ENCODE data around the gene GRID2.

The GRID2 gene

DNA sequence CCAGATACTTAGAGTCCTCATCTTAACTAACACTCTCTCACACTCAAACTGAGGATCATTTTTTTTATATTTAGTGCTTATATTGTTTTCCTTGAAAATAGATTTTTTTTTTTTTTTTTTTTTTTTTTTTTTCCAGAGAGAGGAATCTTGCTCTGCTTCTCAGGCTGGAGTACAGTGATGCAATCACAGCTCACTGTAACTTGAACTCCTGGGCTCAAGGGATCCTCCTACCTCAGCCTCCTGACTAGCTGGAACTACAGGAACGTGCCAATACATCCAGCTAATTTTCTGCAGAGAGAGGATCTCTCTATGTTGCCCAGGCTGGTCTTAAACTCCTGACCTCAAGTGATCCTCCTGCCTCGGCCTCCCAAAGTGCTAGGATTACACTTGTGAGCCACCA is 874.5 kb downstream of the GRID2 start:
- in situ Hi-C loops (cut with MboI; ENCODE audit: low sequenced_read_pairs): no loop called here

DNA sequence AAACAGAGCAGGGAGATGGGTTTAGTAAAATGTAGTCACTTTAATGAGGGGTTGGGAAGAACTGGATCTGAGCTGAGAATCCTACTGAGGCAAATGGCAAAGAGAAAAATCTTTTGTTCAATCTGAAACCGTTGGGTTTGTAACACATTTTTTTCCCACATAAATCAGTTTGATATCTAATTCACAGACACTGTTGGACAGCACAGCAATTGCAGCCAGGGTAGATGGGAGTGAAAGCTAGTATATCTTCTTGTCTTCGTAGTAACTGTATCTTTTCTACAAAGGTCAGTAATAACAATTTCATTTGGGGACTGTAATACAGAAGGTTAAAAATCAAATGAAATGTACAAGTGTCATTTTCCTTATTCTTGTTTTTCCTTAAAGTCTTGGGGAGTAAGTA is 875.3 kb downstream of the GRID2 start:
- in situ Hi-C loops (cut with MboI; ENCODE audit: low sequenced_read_pairs): no loop called here

DNA sequence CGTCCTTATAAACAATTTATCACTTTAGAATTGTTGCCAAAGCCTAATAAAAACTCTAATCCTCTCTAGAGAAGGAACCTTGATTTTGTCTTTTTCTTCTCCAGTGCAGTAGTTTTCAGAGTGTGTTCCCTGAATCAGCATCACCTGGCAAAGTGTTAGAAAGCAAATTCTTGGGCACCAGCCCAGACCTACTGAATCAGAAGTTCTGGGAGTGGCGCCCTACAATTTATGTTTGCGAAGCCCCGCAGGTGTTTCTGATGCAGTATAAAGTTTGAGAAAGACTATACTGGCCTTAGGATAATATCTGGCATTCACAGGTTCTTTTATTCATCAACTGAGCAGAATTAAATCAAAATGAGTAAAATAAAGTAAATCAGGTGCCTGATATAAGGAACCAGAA is 879.0 kb downstream of the GRID2 start:
- in situ Hi-C loops (cut with MboI; ENCODE audit: low sequenced_read_pairs): no loop called here

DNA sequence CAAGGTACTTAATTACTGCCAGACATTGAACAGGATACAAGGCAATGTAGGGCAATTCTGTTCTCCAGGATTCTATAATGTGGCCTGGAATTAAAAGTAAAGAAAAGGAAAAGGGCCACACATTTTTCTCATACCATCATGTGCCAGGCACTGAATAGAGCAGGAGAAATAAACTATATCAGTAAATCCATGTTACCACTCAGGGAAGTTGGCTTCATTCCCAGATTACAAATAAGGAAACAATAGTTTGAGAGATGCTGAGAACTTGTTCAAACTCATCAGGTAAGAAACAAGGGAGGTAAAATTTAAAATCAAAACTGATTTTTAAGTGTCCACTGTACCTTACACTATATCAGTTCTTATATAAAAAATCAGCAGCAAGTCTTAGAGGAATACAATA is 879.8 kb downstream of the GRID2 start:
- in situ Hi-C loops (cut with MboI; ENCODE audit: low sequenced_read_pairs): no loop called here

DNA sequence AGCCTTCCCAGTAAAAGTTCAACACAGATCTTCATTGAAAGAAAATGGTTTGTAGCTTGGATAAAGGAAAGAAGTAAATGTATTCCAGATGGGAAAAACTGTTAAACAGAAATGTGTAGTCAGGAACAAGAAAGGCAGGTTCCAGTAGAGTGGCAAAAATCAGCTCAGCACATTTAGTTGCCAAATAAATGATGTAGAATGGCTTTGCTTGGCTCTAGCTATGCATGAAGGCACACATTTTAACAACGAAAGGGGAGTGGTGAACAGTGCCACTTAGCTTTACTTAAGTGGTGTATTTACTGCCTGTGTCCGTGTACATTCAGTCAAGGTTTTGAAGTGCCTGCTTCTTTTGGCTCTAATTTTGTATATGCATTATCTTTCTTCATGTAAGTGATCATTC is 880.3 kb downstream of the GRID2 start:
- in situ Hi-C loops (cut with MboI; ENCODE audit: low sequenced_read_pairs): no loop called here

DNA sequence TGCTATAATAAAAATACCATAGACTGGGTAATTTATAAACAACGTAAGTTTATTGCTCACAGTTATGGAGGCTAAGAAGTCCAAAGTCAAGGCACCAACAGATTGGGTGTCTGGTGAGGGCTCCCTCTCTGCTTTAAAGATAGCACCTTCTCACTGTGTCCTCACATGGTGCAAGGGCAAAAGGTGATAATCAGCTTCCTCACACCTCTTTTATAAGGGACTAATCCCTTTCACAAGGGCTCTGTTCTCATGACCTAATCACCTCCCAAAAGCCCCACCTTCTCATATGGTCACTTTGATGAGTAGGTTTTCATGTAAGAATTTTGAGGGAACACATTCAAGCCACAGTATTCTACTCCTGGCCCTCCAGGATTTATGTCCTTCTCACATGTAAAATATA is 883.1 kb downstream of the GRID2 start:
- in situ Hi-C loops (cut with MboI; ENCODE audit: low sequenced_read_pairs): no loop called here

DNA sequence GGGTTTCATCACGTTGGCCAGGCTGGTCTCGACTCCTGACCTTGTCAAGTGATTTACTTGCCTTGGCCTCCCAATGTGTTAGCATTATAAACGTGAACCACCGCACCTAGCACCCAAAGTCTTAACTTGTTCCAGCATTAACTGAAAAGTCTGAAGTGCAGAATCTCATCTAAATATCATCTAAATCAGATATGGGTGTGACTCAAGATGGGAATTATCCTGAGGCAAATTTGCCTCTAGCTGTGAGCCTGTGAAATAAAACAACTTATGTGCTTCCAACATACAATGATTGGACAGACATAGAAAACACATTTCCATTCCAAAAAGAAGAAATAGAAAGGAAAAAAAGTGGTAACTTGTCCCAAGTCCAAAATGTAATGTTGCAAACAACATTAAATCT is 883.7 kb downstream of the GRID2 start:
- in situ Hi-C loops (cut with MboI; ENCODE audit: low sequenced_read_pairs): no loop called here

DNA sequence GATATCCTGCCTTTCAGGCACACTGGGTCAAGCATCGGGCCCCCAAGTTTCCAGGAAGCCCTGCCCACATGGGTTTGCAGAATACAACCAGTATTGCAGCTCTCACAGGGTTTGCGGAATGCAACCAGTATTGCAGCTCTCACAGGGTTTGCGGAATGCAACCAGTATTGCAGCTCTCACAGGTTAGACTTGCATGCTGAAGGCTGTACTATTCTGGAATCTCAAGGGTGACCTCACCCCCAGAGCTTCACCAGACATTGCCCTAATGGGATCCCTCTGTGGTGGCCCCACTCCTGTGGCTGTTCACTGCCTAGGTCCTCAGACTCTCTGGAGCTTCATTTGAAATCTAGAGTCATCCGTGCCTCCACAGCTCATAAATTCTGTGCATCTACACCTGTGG is 884.1 kb downstream of the GRID2 start:
- in situ Hi-C loops (cut with MboI; ENCODE audit: low sequenced_read_pairs): no loop called here

DNA sequence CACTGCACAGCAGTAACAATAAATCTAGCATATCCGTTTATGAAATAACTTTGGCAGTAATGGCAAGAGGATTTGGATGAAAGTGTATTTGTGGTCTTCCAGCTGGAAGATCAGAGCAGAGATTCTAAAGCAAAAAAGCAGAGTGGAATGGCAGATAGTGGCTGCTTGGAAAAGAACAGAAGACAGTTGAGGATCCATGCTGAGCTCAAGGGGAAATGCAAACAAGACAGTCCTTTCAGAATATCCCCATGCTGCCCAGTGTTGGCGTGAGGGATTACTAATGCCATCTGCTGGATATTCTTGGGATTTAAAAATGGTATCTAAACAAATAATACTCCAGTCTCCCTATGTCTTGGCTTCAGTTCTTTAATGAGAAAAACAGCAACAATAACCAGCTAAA is 895.7 kb downstream of the GRID2 start:
- in situ Hi-C loops (cut with MboI; ENCODE audit: low sequenced_read_pairs): no loop called here

DNA sequence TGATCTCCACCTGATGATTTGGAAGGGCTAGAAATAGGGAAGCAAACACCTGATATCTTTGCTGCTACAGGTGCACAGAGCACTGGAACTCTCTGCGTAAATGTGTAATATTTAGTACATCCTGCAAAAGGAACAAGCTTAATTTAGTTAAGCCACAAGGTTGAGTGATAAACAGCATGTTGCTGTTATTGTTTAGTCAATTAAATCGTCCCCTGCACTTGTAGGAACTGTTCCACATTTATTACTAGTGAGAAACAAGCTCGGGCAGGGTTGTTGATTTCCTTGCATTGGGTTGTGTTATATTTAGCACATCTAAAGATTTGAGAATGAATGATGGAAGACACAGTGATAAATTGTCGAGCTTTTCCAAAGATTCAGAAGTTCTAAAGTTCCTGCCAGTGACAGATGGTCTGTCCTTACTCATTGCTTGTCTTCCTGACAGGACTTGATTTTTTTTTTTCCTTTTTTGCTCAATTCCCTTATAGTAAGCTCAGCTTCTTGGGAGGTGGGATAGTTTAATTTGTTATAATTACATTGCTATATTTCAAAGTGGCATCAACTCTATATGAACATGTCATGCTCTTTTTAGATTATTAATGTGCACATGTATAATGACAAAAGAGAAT is 897.8 kb downstream of the GRID2 start:
- in situ Hi-C loops (cut with MboI; ENCODE audit: low sequenced_read_pairs): no loop called here

DNA sequence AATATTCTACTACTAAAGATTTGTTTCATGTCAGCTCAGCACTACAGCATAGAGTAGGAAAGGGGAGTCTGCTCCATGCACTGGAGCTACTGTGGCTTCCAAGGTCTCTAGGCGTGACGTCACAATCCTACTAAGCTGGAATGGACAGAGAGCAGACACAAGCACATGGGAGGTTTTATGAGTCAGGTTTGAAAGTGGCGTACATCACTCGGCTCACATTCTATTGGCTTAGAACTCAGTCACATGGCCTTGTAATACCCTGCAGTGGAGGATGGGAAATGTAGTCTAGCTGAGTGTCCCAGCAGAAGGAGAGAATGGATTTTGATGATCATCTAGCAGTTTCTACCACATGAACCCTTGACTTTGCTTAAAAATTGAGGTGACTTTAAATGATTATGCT is 899.9 kb downstream of the GRID2 start:
- in situ Hi-C loops (cut with MboI; ENCODE audit: low sequenced_read_pairs): no loop called here

DNA sequence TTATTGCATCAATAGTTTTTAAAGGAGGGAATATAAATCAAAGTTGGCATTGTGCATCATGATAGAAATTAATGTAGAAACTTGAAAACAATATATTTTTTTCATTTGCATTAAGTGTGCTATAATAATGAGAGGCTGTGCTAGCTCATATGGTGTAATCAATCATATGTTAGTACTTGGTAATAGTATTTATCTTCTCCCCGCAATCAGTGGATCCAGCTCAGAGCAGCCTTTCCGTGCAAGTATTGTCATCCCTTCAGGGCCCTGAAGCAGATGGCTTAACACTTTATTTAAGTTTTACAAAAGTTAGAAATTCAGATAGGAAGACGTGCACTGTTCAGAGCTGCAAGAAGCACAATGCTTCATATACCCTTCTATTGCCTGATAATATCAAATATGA is 908.5 kb downstream of the GRID2 start:
- in situ Hi-C loops (cut with MboI; ENCODE audit: low sequenced_read_pairs): no loop called here

DNA sequence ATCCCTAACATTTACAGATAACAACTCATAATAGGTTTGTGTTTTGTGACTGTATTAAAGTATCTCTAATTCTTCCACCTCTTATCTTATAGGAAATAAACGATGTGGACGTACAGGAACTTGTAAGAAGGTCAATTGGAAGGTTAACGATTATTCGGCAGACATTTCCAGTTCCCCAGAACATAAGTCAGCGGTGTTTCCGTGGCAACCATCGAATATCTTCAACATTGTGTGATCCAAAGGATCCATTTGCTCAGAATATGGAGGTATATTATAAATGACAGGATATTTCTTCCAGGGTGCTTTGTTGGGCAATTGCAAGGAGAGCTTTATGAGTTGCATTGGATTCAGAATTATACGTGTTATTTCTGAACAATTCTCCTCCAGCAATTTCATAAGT is 912.9 kb downstream of the GRID2 start:
- in situ Hi-C loops (cut with MboI; ENCODE audit: low sequenced_read_pairs): no loop called here

DNA sequence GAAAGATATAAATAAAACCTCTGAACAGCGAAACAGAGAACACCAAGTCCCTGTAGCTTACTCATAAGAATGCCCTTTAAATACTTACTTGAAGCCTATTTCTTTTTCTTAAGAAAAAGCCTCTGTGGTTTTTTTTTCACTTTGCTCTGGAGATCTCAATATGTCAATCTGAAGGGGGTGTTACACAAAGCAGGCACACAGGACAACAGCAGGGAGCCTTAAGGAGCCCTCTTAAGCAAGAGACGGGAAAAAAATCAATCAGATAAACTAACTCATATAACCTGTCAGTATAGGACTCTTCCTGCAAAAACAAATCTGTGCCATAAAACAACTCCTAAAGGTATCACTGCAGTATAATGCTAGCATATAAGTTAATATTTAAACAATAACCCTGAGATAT is 913.7 kb downstream of the GRID2 start:
- in situ Hi-C loops (cut with MboI; ENCODE audit: low sequenced_read_pairs): no loop called here

DNA sequence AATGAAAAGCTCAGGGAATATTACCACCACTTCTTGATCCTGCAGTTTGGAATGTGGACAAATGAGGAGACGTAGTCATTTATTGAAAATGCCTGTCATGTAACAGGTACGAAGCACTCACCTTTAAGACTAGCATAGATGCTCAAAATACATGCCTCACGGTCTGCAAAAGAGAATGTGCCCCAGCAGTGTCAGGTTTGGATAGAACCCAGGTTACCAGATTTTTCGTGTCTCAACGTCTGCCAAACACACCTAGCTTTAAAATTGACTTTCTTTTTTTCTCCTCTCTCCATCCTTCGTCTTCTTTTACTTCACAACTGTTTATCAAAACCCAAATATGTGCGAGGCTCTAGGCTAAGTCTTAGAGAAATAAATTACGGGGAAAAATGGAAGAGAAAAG is 918.0 kb downstream of the GRID2 start:
- in situ Hi-C loops (cut with MboI; ENCODE audit: low sequenced_read_pairs): no loop called here

DNA sequence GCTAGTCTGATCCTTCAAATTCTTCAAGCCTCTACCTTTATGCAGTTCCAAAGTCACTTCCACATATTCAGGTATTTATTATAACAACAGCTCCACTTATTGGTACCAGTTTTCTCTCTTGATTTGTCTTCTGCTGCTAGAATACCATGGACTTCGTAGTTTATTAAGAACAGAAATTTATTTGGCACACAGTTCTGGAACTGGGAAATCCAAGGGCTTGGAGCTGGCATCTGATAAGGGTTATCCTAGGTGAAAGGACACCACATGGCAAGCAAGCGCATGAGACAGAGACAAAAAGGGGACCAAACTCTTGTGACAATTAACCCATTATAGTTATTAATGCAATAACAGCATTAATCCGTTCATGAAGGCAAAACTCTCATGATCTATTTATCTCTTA is 924.3 kb downstream of the GRID2 start:
- in situ Hi-C loops (cut with MboI; ENCODE audit: low sequenced_read_pairs): no loop called here

DNA sequence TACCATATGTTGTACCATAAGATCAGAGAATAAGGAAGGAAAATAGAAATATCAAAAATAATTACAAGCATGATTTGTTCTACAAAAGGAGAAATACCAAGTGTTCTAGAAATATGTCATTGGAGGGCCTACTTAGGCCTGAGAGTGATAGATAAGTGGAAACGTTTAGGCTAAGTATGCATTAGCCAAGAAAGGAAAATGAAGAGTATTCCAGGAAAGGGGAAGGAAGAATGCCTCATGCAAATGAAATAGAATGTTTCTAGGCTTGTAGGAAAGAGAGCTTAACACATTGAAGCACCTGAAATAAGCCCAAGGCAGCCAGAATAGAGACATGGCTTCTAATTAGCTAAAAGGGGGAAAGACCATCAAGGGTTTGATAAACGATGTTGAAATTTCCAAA is 929.1 kb downstream of the GRID2 start:
- in situ Hi-C loops (cut with MboI; ENCODE audit: low sequenced_read_pairs): no loop called here

DNA sequence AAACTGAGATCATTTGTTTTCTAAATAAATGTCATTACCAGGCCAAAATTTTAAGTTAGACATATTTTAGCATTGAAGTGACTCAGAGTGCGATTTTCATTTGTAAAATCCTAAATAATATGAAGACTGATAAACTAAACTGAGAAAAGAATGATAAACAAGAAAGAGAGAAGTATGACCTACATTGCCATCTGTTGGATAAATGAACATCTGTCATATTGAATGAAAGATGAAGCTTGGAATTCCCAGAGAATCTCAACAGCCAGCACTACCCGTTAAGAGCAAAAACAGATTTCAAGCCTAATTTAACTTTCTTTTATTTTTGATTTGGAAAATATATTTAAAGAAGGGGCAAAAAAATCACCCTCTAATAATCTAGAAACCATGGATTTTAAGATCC is 933.8 kb downstream of the GRID2 start:
- in situ Hi-C loops (cut with MboI; ENCODE audit: low sequenced_read_pairs): no loop called here

DNA sequence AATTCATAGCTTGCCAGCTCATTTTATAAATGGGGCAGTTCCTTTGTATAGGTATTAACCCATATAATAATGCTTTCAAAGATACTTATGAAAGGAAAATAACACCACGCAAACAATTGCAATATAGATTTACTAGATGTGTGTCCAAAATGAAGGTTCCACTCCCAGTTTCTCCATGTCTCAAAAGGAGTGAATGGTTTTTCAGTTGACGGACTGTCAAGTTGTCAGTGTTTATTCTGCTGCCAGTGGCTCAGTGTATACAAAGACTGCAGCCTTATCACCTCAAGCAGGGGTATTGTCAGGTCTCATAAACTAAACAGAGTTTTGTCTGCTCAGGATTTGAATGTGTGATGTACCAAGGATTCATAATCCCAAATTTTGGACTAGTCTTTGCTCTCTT is 939.5 kb downstream of the GRID2 start:
- in situ Hi-C loops (cut with MboI; ENCODE audit: low sequenced_read_pairs): no loop called here

DNA sequence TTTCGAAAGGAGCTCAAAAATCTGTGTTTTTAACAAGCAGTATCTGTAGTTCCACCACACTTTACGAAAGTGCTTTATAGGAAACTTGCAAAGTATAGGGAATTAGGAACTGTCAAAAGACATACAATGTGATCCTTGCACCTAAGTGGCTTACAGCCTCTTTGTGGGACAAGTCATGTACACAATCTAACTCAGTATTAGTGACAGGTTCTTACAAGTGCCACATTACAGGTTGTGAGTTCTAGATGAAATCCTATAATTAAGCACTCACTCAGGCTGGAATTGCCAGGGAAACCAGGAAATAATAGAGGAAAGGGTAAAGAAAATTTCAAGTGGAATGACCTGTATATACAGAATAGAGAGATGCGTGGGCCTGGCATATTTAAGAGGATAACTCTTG is 957.4 kb downstream of the GRID2 start:
- in situ Hi-C loops (cut with MboI; ENCODE audit: low sequenced_read_pairs): no loop called here

DNA sequence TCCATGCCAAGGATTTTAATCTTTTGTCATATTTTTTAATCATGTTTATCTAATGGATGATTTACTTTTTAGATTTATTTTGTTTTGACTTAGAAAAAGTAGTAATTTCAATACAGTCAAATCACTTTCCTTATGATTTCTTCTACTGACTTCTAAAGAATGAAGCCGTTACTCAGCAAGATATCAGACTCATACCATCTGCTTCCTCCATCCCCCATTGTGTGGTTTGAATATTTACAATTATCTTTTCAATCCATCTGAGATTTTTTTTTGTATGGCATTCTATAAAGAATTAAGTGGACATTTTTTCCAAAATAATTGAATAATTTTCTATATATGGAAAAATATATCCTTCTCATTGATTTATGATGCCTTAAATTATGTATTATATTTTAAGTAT is 959.4 kb downstream of the GRID2 start:
- in situ Hi-C loops (cut with MboI; ENCODE audit: low sequenced_read_pairs): no loop called here

DNA sequence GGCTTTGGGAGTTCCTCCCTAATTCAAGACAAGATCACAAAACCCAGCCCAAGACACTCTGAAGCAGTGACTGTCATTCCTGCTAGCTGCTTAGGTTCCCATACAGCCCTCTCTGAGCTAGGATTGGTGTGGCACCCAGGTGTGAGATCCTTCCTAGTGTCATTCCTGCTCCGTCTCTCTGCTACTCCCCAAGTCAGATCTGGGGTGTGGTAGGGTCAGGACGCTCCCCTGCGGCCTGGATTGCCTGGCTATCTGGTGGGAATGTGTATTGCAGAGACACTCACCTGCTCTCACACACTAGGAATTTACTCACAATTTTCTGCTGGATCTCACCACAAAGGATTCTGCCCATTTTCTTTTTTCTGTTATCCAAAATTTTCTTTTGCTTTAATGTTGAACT is 964.0 kb downstream of the GRID2 start:
- in situ Hi-C loops (cut with MboI; ENCODE audit: low sequenced_read_pairs): no loop called here

DNA sequence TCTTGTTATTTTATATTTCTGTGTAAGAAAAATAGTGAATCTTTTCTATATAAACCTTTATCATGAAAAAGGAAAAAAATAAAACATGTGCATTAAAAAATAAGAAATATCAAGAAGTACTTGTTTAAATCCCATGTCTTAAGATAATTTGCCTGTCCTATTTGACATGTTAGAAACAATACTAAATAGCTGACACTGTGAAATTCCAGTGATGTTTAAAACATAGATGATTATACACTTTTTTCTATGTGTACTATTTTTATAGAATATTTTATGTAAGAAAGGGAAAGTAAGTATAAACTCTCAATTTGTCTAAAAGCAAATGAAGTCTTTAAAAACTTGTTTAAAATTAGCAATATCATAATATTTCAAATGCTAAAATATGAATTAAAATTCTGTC is 981.6 kb downstream of the GRID2 start:
- in situ Hi-C loops (cut with MboI; ENCODE audit: low sequenced_read_pairs): no loop called here

DNA sequence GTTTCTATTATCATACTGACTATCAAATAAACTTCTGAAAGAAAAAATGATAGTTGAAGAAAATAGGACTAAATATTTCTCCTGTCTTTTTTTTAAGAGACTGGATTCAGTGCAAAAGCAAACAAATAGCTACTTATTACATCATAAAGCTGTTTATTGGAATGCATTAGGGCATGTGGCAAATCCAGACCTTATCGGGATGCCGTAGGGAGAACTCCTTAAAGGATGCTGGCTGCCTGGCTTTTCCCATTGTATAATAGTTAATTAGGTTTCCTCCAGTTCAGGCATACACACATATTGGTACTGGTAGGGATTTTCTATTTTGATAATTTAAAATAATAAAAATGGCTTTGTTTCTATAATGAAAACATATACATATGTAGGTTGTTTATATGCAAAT is 985.5 kb downstream of the GRID2 start:
- in situ Hi-C loops (cut with MboI; ENCODE audit: low sequenced_read_pairs): no loop called here
